ENCODE data around the gene BTBD1. TPM values are rescaled to one million over a fixed set of nuclear protein-coding genes. Genes with fewer than 3 reads are reported as not detected.

BTBD1 gene
- total and polyA plus RNA-seq, 2 experiments from 2014 or later = 43.8 to 91.0 TPM

DNA sequence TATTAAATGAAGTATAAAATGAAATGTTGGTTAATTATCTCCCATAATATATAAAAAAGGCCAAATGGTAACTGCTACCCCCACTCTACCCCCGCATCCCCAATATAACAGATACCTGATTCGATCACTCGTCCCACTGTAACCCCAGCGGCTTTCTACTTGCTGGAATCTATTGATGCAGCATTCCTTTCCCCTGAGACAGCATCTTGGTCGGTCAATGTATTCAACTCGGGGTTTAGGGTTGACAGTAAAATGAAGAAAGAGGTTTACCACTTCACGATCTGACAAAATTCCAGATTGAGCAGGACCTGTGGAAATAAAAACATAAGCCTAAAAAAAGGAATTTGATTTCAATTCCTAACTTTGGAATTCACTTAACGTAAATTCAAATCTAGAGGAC, 37.0 kb downstream of the BTBD1 start:
- WGBS (ENCODE audit: low lambda C conversion rate, missing lambda C conversion rate) = 90% methylated on average over 8 of the region's 8 CpGs
- no peak overlapping the region for H3K4me2 ChIP-seq
- no peak for TF ChIP-seq EZH2phosphoT487 (IDR thresholded peaks at IDR 0.05; ENCODE audit: low read depth, severe bottlenecking, unreplicated experiment)
- TF ChIP-seq, protein P1, sequence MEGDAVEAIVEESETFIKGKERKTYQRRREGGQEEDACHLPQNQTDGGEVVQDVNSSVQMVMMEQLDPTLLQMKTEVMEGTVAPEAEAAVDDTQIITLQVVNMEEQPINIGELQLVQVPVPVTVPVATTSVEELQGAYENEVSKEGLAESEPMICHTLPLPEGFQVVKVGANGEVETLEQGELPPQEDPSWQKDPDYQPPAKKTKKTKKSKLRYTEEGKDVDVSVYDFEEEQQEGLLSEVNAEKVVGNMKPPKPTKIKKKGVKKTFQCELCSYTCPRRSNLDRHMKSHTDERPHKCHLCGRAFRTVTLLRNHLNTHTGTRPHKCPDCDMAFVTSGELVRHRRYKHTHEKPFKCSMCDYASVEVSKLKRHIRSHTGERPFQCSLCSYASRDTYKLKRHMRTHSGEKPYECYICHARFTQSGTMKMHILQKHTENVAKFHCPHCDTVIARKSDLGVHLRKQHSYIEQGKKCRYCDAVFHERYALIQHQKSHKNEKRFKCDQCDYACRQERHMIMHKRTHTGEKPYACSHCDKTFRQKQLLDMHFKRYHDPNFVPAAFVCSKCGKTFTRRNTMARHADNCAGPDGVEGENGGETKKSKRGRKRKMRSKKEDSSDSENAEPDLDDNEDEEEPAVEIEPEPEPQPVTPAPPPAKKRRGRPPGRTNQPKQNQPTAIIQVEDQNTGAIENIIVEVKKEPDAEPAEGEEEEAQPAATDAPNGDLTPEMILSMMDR (IDR thresholded peaks at IDR 0.05; ENCODE audit: poor library complexity) = no peak
- TF ChIP-seq EZH2 (IDR thresholded peaks at IDR 0.05; ENCODE audit: borderline replicate concordance) = no peak
- no peak overlapping the region for H2AFZ ChIP-seq
- no peak for DNase-seq (ENCODE audit: low spot score)
- peaks cover 7% of the 10 kb centered on the region for H4K20me1 ChIP-seq (ENCODE audit: insufficient read depth, poor library complexity, severe bottlenecking)
- no peak overlapping the region for H3K27ac ChIP-seq
- no peak overlapping the region for H3K4me3 ChIP-seq
- H3K79me2 ChIP-seq = peaks cover 37% of the 10 kb centered on the region
- H3K36me3 ChIP-seq (replicated peaks; ENCODE audit: insufficient read depth, low read depth) = peaks cover 6% of the 10 kb centered on the region
- no peaks in the 10 kb centered on the region for H3K27me3 ChIP-seq
- H3K9me2 ChIP-seq (replicated peaks; ENCODE audit: insufficient read depth) = no peaks in the 10 kb centered on the region
- no peaks in the 10 kb centered on the region for H3K4me1 ChIP-seq (ENCODE audit: insufficient read depth)
- no peaks in the 10 kb centered on the region for H3K9me3 ChIP-seq (ENCODE audit: low read depth)

DNA sequence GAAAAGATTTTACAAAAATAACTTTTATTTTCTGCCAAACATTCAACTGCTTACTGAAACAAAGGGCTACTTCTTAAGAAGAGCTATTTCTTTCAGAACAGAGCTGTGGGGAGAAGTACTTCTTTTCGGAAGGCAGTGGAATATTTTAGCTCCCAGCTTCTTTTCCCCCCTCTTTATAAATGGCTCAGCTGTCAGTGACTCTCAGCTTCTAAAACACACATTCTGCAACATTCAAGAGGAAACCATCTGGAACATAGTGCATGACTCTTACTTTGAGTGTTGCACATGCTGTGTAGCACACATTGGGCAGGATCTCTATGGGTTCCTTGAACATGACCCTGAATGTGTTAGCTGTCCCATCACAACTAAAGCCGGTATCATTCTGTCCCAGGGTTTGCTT, 48.6 kb downstream of the BTBD1 start:
- Histone ChIP-seq H3K4me2 (no peak overlapping the region), H3K79me2 (peaks cover 3% of the 10 kb centered on the region), H3K9me3 (ENCODE audit: low read depth) (no peaks in the 10 kb centered on the region), H3K27me3 (no peaks in the 10 kb centered on the region), H4K20me1 (ENCODE audit: insufficient read depth, poor library complexity, severe bottlenecking) (no peaks in the 10 kb centered on the region), H3K27ac (no peak overlapping the region), H3K4me3 (no peak overlapping the region), H3K9me2 (replicated peaks; ENCODE audit: insufficient read depth) (no peaks in the 10 kb centered on the region), H2AFZ (no peak overlapping the region), H3K36me3 (replicated peaks; ENCODE audit: insufficient read depth, low read depth) (no peaks in the 10 kb centered on the region), H3K4me1 (ENCODE audit: insufficient read depth) (no peaks in the 10 kb centered on the region)
- WGBS (ENCODE audit: low lambda C conversion rate, missing lambda C conversion rate) = 94% methylated on average over 2 of the region's 2 CpGs
- no peak for DNase-seq (ENCODE audit: low spot score)
- TF ChIP-seq EZH2 (IDR thresholded peaks at IDR 0.05; ENCODE audit: borderline replicate concordance) (no peak), EZH2phosphoT487 (IDR thresholded peaks at IDR 0.05; ENCODE audit: low read depth, severe bottlenecking, unreplicated experiment) (no peak)
- TF ChIP-seq, protein P1 (IDR thresholded peaks at IDR 0.05; ENCODE audit: poor library complexity) = no peak

DNA sequence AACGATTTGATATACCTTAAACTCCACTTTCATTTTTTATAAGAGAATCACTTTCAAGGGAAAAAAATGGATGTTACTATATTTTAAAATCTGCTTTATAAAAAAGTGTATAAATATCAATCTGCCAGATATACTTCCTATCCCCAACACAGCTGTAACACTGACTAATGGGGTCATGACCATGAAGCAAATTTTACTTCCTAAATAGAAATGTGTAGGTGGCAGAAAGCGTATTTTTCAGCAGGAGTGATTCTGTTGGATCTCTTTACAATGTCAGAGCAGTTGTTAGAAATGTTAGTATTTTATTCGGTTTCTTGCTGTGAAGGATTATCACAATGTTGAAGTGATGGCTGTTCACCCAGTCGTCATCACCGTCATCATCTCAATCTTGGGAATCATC, 50.1 kb downstream of the BTBD1 start:
- Histone ChIP-seq H3K9me2 (replicated peaks; ENCODE audit: insufficient read depth) (no peaks in the 10 kb centered on the region), H3K4me3 (no peak overlapping the region), H3K4me1 (ENCODE audit: insufficient read depth) (peaks cover 7% of the 10 kb centered on the region), H3K27ac (no peak overlapping the region), H3K36me3 (replicated peaks; ENCODE audit: insufficient read depth, low read depth) (no peaks in the 10 kb centered on the region), H3K27me3 (no peaks in the 10 kb centered on the region), H4K20me1 (ENCODE audit: insufficient read depth, poor library complexity, severe bottlenecking) (no peaks in the 10 kb centered on the region), H3K79me2 (peaks cover 10% of the 10 kb centered on the region), H2AFZ (no peak overlapping the region), H3K9me3 (ENCODE audit: low read depth) (no peaks in the 10 kb centered on the region), H3K4me2 (no peak overlapping the region)
- 100% methylated on average over 5 of the region's 5 CpGs for WGBS (ENCODE audit: low lambda C conversion rate, missing lambda C conversion rate)
- no peak for DNase-seq (ENCODE audit: low spot score)
- TF ChIP-seq, protein P1 (IDR thresholded peaks at IDR 0.05; ENCODE audit: poor library complexity) = no peak
- no peak for TF ChIP-seq EZH2 (IDR thresholded peaks at IDR 0.05; ENCODE audit: borderline replicate concordance)
- TF ChIP-seq EZH2phosphoT487 (IDR thresholded peaks at IDR 0.05; ENCODE audit: low read depth, severe bottlenecking, unreplicated experiment) = no peak

DNA sequence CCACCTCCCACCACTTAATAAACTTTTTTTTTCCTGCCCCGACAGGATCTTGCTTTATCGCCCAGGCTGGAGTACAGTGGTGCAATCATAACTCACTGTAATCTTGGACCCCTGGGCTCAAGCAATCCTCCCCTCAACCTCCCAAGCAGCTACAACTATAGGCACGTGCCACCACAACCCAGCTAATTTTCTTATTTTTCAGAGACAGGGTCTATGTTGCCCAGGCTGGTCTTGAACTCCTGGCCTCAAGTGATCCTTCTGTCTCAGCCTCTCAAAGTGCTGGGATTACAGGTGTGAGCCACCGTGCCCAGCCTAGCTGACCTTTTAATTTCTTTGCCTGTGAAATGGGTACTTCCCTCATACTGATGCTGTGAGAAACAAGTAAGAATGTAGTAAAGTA, 51.7 kb downstream of the BTBD1 start:
- no peak for DNase-seq (ENCODE audit: low spot score)
- Histone ChIP-seq H3K4me3 (no peak overlapping the region), H2AFZ (no peak overlapping the region), H3K27me3 (no peaks in the 10 kb centered on the region), H3K4me2 (no peak overlapping the region), H3K36me3 (replicated peaks; ENCODE audit: insufficient read depth, low read depth) (no peaks in the 10 kb centered on the region), H3K9me2 (replicated peaks; ENCODE audit: insufficient read depth) (no peaks in the 10 kb centered on the region), H3K27ac (no peak overlapping the region), H3K9me3 (ENCODE audit: low read depth) (no peaks in the 10 kb centered on the region), H4K20me1 (ENCODE audit: insufficient read depth, poor library complexity, severe bottlenecking) (no peaks in the 10 kb centered on the region), H3K4me1 (ENCODE audit: insufficient read depth) (peaks cover 13% of the 10 kb centered on the region), H3K79me2 (peaks cover 11% of the 10 kb centered on the region)
- WGBS (ENCODE audit: low lambda C conversion rate, missing lambda C conversion rate) = 96% methylated on average over 4 of the region's 4 CpGs
- TF ChIP-seq EZH2 (IDR thresholded peaks at IDR 0.05; ENCODE audit: borderline replicate concordance) = no peak
- TF ChIP-seq EZH2phosphoT487 (IDR thresholded peaks at IDR 0.05; ENCODE audit: low read depth, severe bottlenecking, unreplicated experiment) = no peak
- TF ChIP-seq, protein P1 (IDR thresholded peaks at IDR 0.05; ENCODE audit: poor library complexity) = no peak

All from hepatocyte (in vitro differentiated cells).